Activated CD4-positive, alpha-beta T cell treated with anti-CD3 and anti-CD28 coated beads, Interleukin-2, amount 10 ng/mL, durations not matched to agents 24 days and 14 days (primary cell): ENCODE results near the gene RAD51B. TPM values are rescaled to one million over a fixed set of nuclear protein-coding genes. Genes with fewer than 3 reads are reported as not detected.

ENCODE experiments used
- DNase-seq: peaks from one replicate; pipeline ENCODE4 v3.0.0; 2022
- H3K27ac Mint-ChIP-seq: one replicate; pipeline ENCODE4 v1.8.0; 2022; ENCODE audit warnings: mild to moderate bottlenecking, mixed read lengths
- H3K27me3 Mint-ChIP-seq: one replicate; pipeline ENCODE4 v1.8.0; 2022; ENCODE audit warnings: mixed read lengths
- H3K36me3 Mint-ChIP-seq: one replicate; pipeline ENCODE4 v1.8.0; 2022; ENCODE audit warnings: low read depth, mild to moderate bottlenecking, mixed read lengths
- H3K4me1 Mint-ChIP-seq: one replicate; pipeline ENCODE4 v1.8.0; 2021; ENCODE audit warnings: mixed read lengths
- H3K4me3 Mint-ChIP-seq: one replicate; pipeline ENCODE4 v1.8.0; 2022; ENCODE audit warnings: mild to moderate bottlenecking, moderate library complexity, mixed read lengths
- H3K9me3 Mint-ChIP-seq: one replicate; pipeline ENCODE4 v1.8.0; 2021; ENCODE audit warnings: mixed read lengths
- intact Hi-C: fragments of 100-400 bp; cut with micrococcal nuclease; formaldehyde crosslinking; loops from one replicate; pipeline ENCODE4 v1.15.1; 2023
- total RNA-seq: library from RNA; stranded (reverse); gene quantifications from 2 replicates; pipeline ENCODE4 v1.2.3, GENCODE V29; 2022

RAD51B gene
- total RNA-seq, 1 donor from 2014 or later, result 29.3 TPM

- Mint-ChIP-seq H3K27me3 (peaks cover 4% of the 10 kb centered on the region), H3K27ac (no peak overlapping the region), H3K36me3 (no peaks in the 10 kb centered on the region), H3K4me3 (no peak overlapping the region), H3K9me3 (no peaks in the 10 kb centered on the region), H3K4me1 (peaks cover 30% of the 10 kb centered on the region)
- DNase-seq, result no peak
- intact Hi-C loops, result no loop called here
Measured at GRCh38 chr14:68689511-68689910, 869.9 kb downstream of the RAD51B start.

- no peak overlapping the region for H3K4me3 Mint-ChIP-seq
- H3K36me3 Mint-ChIP-seq, result no peaks in the 10 kb centered on the region
- intact Hi-C loops, result no loop called here
- peaks cover 4% of the 10 kb centered on the region for H3K27me3 Mint-ChIP-seq
- peaks cover 28% of the 10 kb centered on the region for H3K4me1 Mint-ChIP-seq
- no peak overlapping the region for H3K27ac Mint-ChIP-seq
- peaks cover 4% of the 10 kb centered on the region for H3K9me3 Mint-ChIP-seq
- no peak for DNase-seq
Measured at GRCh38 chr14:68690089-68690958, 870.7 kb downstream of the RAD51B start.

DNA sequence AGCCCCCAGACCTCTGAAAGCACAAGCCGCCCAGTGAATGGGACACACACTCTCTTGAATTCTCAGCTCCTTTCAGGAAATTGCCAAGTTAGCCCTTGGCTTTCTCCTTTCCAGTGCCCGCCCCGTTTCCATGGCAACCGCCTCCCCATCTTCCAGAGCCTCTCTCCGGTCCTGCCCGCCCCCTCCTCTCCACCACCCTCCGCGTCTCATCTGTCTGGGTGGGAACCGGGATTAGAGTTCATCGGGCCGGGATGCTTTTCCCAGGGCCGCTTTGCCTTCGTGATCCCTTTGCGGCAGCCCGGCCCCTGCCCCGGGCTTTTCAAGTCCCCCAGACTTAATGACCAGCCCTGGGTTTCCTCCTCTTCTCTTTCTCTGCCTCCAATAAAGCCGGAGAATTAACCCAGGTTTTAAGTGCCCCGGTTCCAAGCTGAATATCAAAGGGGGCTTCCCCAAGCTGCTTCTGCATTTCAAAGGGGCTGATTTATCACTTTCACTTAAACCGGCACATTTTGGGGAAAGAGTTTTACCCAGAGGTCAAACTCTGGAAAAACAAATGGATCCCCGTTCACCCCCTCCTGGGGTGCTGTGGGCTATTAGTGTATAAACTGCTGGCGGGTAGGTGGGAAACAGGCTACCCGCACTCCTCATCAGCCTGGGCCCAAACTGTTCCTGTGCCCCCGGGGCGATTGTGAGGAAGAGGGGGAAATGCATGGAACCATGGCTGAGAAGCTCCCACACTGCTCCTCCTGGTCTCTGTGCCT lies 871.6 kb downstream of the RAD51B start:
- peaks cover 28% of the 10 kb centered on the region for H3K4me1 Mint-ChIP-seq
- H3K4me3 Mint-ChIP-seq, result no peak overlapping the region
- intact Hi-C loops, result no loop called here
- no peak overlapping the region for H3K27ac Mint-ChIP-seq
- H3K9me3 Mint-ChIP-seq, result peaks cover 4% of the 10 kb centered on the region
- DNase-seq, result no peak
- H3K27me3 Mint-ChIP-seq, result peaks cover 4% of the 10 kb centered on the region
- no peaks in the 10 kb centered on the region for H3K36me3 Mint-ChIP-seq

GRCh38 chr14:68691792-68692118 lies 872.2 kb downstream of the RAD51B start:
- peaks cover 4% of the 10 kb centered on the region for H3K9me3 Mint-ChIP-seq
- H3K27me3 Mint-ChIP-seq, result peaks cover 4% of the 10 kb centered on the region
- no peaks in the 10 kb centered on the region for H3K36me3 Mint-ChIP-seq
- DNase-seq, result no peak
- H3K4me3 Mint-ChIP-seq, result no peak overlapping the region
- H3K4me1 Mint-ChIP-seq, result peaks cover 25% of the 10 kb centered on the region
- no peak overlapping the region for H3K27ac Mint-ChIP-seq
- intact Hi-C loops, result no loop called here

DNA sequence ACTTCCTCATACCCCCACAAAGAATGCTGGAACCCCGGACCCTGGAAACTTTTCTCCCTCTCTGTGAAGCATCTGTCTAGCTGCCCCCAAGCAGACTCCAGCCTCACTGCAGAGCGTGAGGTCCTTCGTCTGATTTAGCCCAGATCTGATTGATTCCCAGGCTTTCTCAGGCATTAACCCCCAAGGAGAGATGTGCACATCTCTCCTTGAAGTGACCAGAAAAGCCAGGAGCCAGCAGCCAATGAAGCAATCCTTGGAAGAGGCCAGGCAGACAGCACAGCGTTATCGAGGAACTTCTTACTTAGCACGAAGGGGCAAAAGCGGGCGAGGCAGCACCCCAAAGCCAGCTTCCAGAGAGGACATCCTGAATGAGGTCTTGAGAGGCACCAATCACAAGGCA lies 872.6 kb downstream of the RAD51B start:
- DNase-seq, result no peak
- H3K27me3 Mint-ChIP-seq, result peaks cover 4% of the 10 kb centered on the region
- H3K27ac Mint-ChIP-seq, result no peak overlapping the region
- intact Hi-C loops, result no loop called here
- peaks cover 25% of the 10 kb centered on the region for H3K4me1 Mint-ChIP-seq
- H3K36me3 Mint-ChIP-seq, result no peaks in the 10 kb centered on the region
- H3K4me3 Mint-ChIP-seq, result no peak overlapping the region
- peaks cover 4% of the 10 kb centered on the region for H3K9me3 Mint-ChIP-seq

DNA sequence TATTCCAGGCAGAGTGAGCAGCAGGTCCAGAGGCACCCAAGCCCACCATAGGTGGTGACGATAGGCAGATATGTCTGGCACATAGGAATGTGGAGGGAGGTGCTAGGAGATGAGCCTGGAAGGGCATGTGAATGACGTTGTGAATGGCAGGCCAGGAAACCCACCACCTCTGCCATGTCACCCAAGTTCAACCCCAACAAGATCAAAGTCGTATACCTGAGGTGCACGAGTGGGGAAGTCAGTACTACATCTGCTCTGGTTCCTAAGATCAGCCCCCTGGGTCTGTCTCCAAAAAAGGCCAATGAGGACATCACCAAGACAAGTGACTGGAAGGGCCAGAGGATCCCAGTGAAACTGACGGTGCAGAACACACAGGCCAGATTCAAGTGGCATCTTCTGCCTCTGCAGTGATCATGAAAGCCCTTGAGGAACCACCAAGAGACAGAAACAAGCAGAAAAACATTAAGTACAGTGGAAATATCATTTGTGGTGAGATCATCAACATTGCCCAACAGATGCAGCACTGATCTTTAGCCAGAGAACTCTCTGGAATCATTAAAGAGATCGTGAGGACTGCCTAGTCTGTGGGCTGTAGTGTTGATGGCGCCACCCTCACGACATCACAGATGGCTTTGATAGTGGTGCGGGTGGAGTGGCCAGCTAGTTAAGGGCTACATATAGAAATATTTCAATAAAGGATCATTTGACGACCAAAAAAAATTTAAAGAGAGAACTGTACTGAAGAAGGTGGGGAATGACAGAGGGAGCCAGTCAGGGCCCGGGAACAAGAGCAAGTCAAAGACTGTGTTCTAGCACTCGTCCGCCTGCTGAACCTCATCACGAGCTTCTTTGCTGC lies 873.6 kb downstream of the RAD51B start:
- Mint-ChIP-seq H3K36me3 (no peaks in the 10 kb centered on the region), H3K4me3 (no peak overlapping the region), H3K27me3 (peaks cover 4% of the 10 kb centered on the region), H3K27ac (no peak overlapping the region), H3K4me1 (peaks cover 23% of the 10 kb centered on the region), H3K9me3 (peaks cover 4% of the 10 kb centered on the region)
- DNase-seq, result no peak
- intact Hi-C loops, result no loop called here

- H3K27me3 Mint-ChIP-seq, result peaks cover 4% of the 10 kb centered on the region
- no peaks in the 10 kb centered on the region for H3K36me3 Mint-ChIP-seq
- intact Hi-C loops, result loop anchor here (2.0 kb wide), 1 partner anchor 29 kb away; no protein-coding TSS in a partner anchor
- H3K4me3 Mint-ChIP-seq, result no peak overlapping the region
- peaks cover 4% of the 10 kb centered on the region for H3K9me3 Mint-ChIP-seq
- no peak for DNase-seq
- no peak overlapping the region for H3K27ac Mint-ChIP-seq
- peaks cover 23% of the 10 kb centered on the region for H3K4me1 Mint-ChIP-seq
Measured at GRCh38 chr14:68693926-68694325, 874.3 kb downstream of the RAD51B start.

GRCh38 chr14:68694516-68695235 lies 875.1 kb downstream of the RAD51B start:
- intact Hi-C loops, result loop anchor here (1.0 to 2.0 kb wide), 2 partner anchors 9 to 30 kb away; no protein-coding TSS in a partner anchor
- peaks cover 4% of the 10 kb centered on the region for H3K27me3 Mint-ChIP-seq
- H3K9me3 Mint-ChIP-seq, result peaks cover 4% of the 10 kb centered on the region
- H3K4me1 Mint-ChIP-seq, result peaks cover 18% of the 10 kb centered on the region
- peak overlapping the region; percentile 18 for H3K4me3 Mint-ChIP-seq
- no peaks in the 10 kb centered on the region for H3K36me3 Mint-ChIP-seq
- peak overlapping the region; percentile 72 for H3K27ac Mint-ChIP-seq
- no peak for DNase-seq

GRCh38 chr14:68695326-68695768 lies 875.8 kb downstream of the RAD51B start:
- H3K4me1 Mint-ChIP-seq, result peaks cover 20% of the 10 kb centered on the region
- no peak for DNase-seq
- H3K36me3 Mint-ChIP-seq, result no peaks in the 10 kb centered on the region
- peaks cover 9% of the 10 kb centered on the region for H3K9me3 Mint-ChIP-seq
- H3K27ac Mint-ChIP-seq, result peak overlapping the region; percentile 72
- intact Hi-C loops, result loop anchor here (1.0 to 2.0 kb wide), 2 partner anchors 10 to 31 kb away; no protein-coding TSS in a partner anchor
- peaks cover 7% of the 10 kb centered on the region for H3K27me3 Mint-ChIP-seq
- peak overlapping the region; percentile 18 for H3K4me3 Mint-ChIP-seq

- no peak overlapping the region for H3K27ac Mint-ChIP-seq
- no peak for DNase-seq
- no peak overlapping the region for H3K4me3 Mint-ChIP-seq
- H3K9me3 Mint-ChIP-seq, result peaks cover 9% of the 10 kb centered on the region
- H3K27me3 Mint-ChIP-seq, result peaks cover 7% of the 10 kb centered on the region
- peaks cover 20% of the 10 kb centered on the region for H3K4me1 Mint-ChIP-seq
- H3K36me3 Mint-ChIP-seq, result no peaks in the 10 kb centered on the region
- intact Hi-C loops, result loop anchor here (1.0 to 2.0 kb wide), 3 partner anchors 11 to 31 kb away; no protein-coding TSS in a partner anchor
Measured at GRCh38 chr14:68695856-68696255, 876.3 kb downstream of the RAD51B start.

DNA sequence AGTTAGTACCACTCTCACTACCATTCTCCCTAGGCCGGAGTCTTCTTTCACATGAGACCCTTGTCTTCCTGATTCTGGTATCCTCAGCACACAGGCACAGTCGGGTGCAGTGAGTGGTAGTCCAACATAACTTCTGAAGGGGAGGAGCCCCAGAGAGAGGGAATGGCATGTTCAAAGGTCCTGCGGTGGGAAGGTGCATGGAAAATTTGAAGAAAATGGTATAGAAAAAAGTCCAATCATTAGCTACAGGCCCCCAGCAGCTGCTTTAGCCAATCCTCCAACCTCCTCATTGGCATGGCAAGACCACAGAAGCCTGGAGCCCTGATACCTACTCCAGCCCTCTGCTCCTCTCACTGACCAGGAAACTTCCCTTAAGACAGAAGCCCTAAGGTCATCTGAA lies 876.7 kb downstream of the RAD51B start:
- intact Hi-C loops, result loop anchor here (2.0 kb wide), 1 partner anchor 19 kb away; no protein-coding TSS in a partner anchor

GRCh38 chr14:68696721-68697495 lies 877.3 kb downstream of the RAD51B start:
- Mint-ChIP-seq H3K27ac (no peak overlapping the region), H3K27me3 (peaks cover 7% of the 10 kb centered on the region), H3K4me1 (peaks cover 22% of the 10 kb centered on the region), H3K36me3 (no peaks in the 10 kb centered on the region), H3K4me3 (no peak overlapping the region), H3K9me3 (peaks cover 9% of the 10 kb centered on the region)
- DNase-seq, result no peak
- intact Hi-C loops, result loop anchor here (2.0 kb wide), 1 partner anchor 18 kb away; no protein-coding TSS in a partner anchor

More for the DNA sequence above, 876.7 kb downstream of the RAD51B start:
- peaks cover 7% of the 10 kb centered on the region for H3K27me3 Mint-ChIP-seq
- DNase-seq, result no peak
- no peaks in the 10 kb centered on the region for H3K36me3 Mint-ChIP-seq
- peaks cover 21% of the 10 kb centered on the region for H3K4me1 Mint-ChIP-seq
- H3K4me3 Mint-ChIP-seq, result no peak overlapping the region
- no peak overlapping the region for H3K27ac Mint-ChIP-seq
- peaks cover 9% of the 10 kb centered on the region for H3K9me3 Mint-ChIP-seq
